SJCRH30 (cell line): Measurements from ENCODE around the gene GGT6. TPM values are rescaled to one million over a fixed set of nuclear protein-coding genes. Genes with fewer than 3 reads are reported as not detected.

ENCODE experiments used
- DNase-seq, 2 experiments: peaks; one replicate each; pipeline ENCODE4 v3.0.0-alpha.2; 2015 to 2020
- H3K27ac ChIP-seq: fragments of 250-450 bp; sonication (Bioruptor Pico); 2 replicates; pipeline ENCODE4 v1.5.1; 2020; ENCODE audit warnings: mild to moderate bottlenecking, moderate library complexity
- H3K27me3 ChIP-seq: fragments of 250-450 bp; sonication (Bioruptor Pico); 2 replicates; pipeline ENCODE4 v1.5.1; 2020; ENCODE audit warnings: mild to moderate bottlenecking, moderate library complexity
- H3K36me3 ChIP-seq: fragments of 250-450 bp; sonication (Bioruptor Pico); 2 replicates; pipeline ENCODE4 v1.5.1; 2020; ENCODE audit warnings: mild to moderate bottlenecking, moderate library complexity
- H3K4me1 ChIP-seq: fragments of 250-450 bp; sonication (Bioruptor Pico); 2 replicates; pipeline ENCODE4 v1.5.1; 2020; ENCODE audit warnings: mild to moderate bottlenecking, moderate library complexity
- H3K4me3 ChIP-seq: fragments of 250-450 bp; sonication (Bioruptor Pico); 2 replicates; pipeline ENCODE4 v1.5.1; 2020; ENCODE audit warnings: mild to moderate bottlenecking, moderate library complexity
- H3K9me3 ChIP-seq: fragments of 250-450 bp; sonication (Bioruptor Pico); replicated peaks from 2 replicates; pipeline ENCODE4 v1.5.1; 2020; ENCODE audit warnings: mild to moderate bottlenecking, moderate library complexity
- total RNA-seq: library from RNA; depleted of rRNA; stranded (reverse); fragments of >200 nt; shearing (Covaris generic); gene quantifications from 2 replicates; pipeline ENCODE4 v1.2.3, GENCODE V29; 2014; rRNA removed

Gene GGT6
- total RNA-seq, 1 experiment from 2014 or later: not detected

GRCh38 chr17:4510618-4510941 lies 49.8 kb downstream of the GGT6 start:
- no peaks in the 10 kb centered on the region for H3K27me3 ChIP-seq
- no peak overlapping the region for H3K4me3 ChIP-seq
- DNase-seq: no peak

GRCh38 chr17:4509923-4510617 lies 50.3 kb downstream of the GGT6 start:
- Histone ChIP-seq H3K27me3 (no peaks in the 10 kb centered on the region), H3K27ac (no peak overlapping the region), H3K4me3 (no peak overlapping the region), H3K36me3 (no peaks in the 10 kb centered on the region), H3K9me3 (no peaks in the 10 kb centered on the region), H3K4me1 (no peaks in the 10 kb centered on the region)
- DNase-seq: no peak

More at GRCh38 chr17:4510618-4510941, 49.8 kb downstream of the GGT6 start:
- Histone ChIP-seq H3K9me3 (no peaks in the 10 kb centered on the region), H3K36me3 (no peaks in the 10 kb centered on the region), H3K4me1 (no peaks in the 10 kb centered on the region), H3K27ac (no peak overlapping the region)

GRCh38 chr17:4509401-4509800 lies 51.0 kb downstream of the GGT6 start:
- no peaks in the 10 kb centered on the region for H3K9me3 ChIP-seq
- no peak overlapping the region for H3K27ac ChIP-seq
- no peak for DNase-seq
- no peaks in the 10 kb centered on the region for H3K36me3 ChIP-seq
- H3K4me3 ChIP-seq: no peak overlapping the region
- H3K4me1 ChIP-seq: no peaks in the 10 kb centered on the region
- H3K27me3 ChIP-seq: no peaks in the 10 kb centered on the region

- Histone ChIP-seq H3K4me1 (no peaks in the 10 kb centered on the region), H3K9me3 (no peaks in the 10 kb centered on the region), H3K4me3 (no peak overlapping the region), H3K27ac (no peak overlapping the region), H3K36me3 (no peaks in the 10 kb centered on the region), H3K27me3 (no peaks in the 10 kb centered on the region)
- no peak for DNase-seq
These were observed 52.2 kb downstream of the GGT6 start for GRCh38 chr17:4508207-4508606.

- DNase-seq: no peak
- Histone ChIP-seq H3K9me3 (no peaks in the 10 kb centered on the region), H3K27me3 (no peaks in the 10 kb centered on the region), H3K4me3 (no peak overlapping the region), H3K4me1 (no peaks in the 10 kb centered on the region), H3K36me3 (no peaks in the 10 kb centered on the region), H3K27ac (no peak overlapping the region)
These were observed 52.8 kb downstream of the GGT6 start for GRCh38 chr17:4507361-4508111.

Other genes with a start within 250 kb of the GGT6 start
- gene UBE2G1, start 193.9 kb downstream of the GGT6 start, total RNA-seq: 36.7 and 39.2 TPM in 2 replicates
- gene SPNS3, start 126.6 kb downstream of the GGT6 start, total RNA-seq: not detected in 2 replicates
- gene SPNS2, start 61.7 kb downstream of the GGT6 start, total RNA-seq: 0.08 TPM in 1 of 2 replicates, not detected in the other
- gene MYBBP1A, start 5.2 kb downstream of the GGT6 start, total RNA-seq: 37.0 and 40.3 TPM in 2 replicates
- gene SMTNL2, start 24.0 kb upstream of the GGT6 start, total RNA-seq: 0.23 TPM in 1 of 2 replicates, not detected in the other
- gene ALOX15, start 81.1 kb upstream of the GGT6 start, total RNA-seq: 3.0 and 3.6 TPM in 2 replicates
- gene PELP1, start 143.6 kb upstream of the GGT6 start, total RNA-seq: 23.6 and 27.2 TPM in 2 replicates
- gene ARRB2, start 150.1 kb upstream of the GGT6 start, total RNA-seq: 23.3 and 23.9 TPM in 2 replicates
- gene MED11, start 170.9 kb upstream of the GGT6 start, total RNA-seq: 5.5 and 5.6 TPM in 2 replicates
- gene ZMYND15, start 179.3 kb upstream of the GGT6 start, total RNA-seq: not detected in 2 replicates
- not detected in 2 replicates for gene CXCL16, start 179.4 kb upstream of the GGT6 start, total RNA-seq
- gene TM4SF5, start 211.3 kb upstream of the GGT6 start, total RNA-seq: not detected in 2 replicates
- gene VMO1, start 225.8 kb upstream of the GGT6 start, total RNA-seq: 4.3 and 8.3 TPM in 2 replicates
- not detected in 2 replicates for gene GLTPD2, start 228.4 kb upstream of the GGT6 start, total RNA-seq
- 120 and 135 TPM in 2 replicates for gene PSMB6, start 235.6 kb upstream of the GGT6 start, total RNA-seq
- gene PLD2, start 246.6 kb upstream of the GGT6 start, total RNA-seq: 11.7 and 14.8 TPM in 2 replicates